GM12878 (cell line): Measurements from ENCODE around the gene KCNK17. TPM values are rescaled to one million over a fixed set of nuclear protein-coding genes. Genes with fewer than 3 reads are reported as not detected.

Experiments
- ATAC-seq: fragments of 200-7000 bp; cut with Tn5 transposase; 3 replicates; pipeline ENCODE4 v1.9.1; 2020; ENCODE audit warnings: mild to moderate bottlenecking, moderate library complexity
- BruUV-seq: library from RNA; stranded (reverse); fragments of 400-500 nt; replicated peaks from 2 replicates; lab custom pipeline; 2021; lab: Mats Ljungman, UMichigan
- CTCF ChIA-PET: fragments of 300-600 bp; sonication (Branson Sonifier 250); formaldehyde crosslinking; extraction: SDS; loops from one replicate; lab custom pipeline; 2021; ENCODE audit warnings: inconsistent platforms; lab: Yijun Ruan, JAX
- POLR2A ChIA-PET: fragments of 350-600 bp; formaldehyde crosslinking; extraction: SDS; loops from one replicate; lab custom pipeline; 2021; ENCODE audit warnings: inconsistent platforms; lab: Charles Lee
- RAD21 ChIA-PET: fragments of 300-600 bp; sonication (Branson Sonifier 250); formaldehyde crosslinking; loops from one replicate; lab custom pipeline; 2023; ENCODE audit warnings: antibody characterized with exemption; ENCODE audit not compliant: unreplicated experiment; lab: Charles Lee
- SMC1A ChIA-PET: fragments of 300-600 bp; sonication (Branson Sonifier 250); formaldehyde crosslinking; loops from one replicate; lab custom pipeline; 2023; ENCODE audit not compliant: unreplicated experiment, uncharacterized antibody; lab: Charles Lee
- DNase-seq: peaks from one replicate; pipeline ENCODE4 v3.0.0-alpha.2; 2011; ENCODE audit warnings: low read depth, low spot score
- FAIRE-seq: peaks from 3 replicates; lab custom pipeline; 2011; peaks lifted over from hg19 to GRCh38; lab: Jason Lieb, UNC
- H2AFZ ChIP-seq: 2 replicates; pipeline ENCODE4 v1.6.0; 2011; ENCODE audit warnings: low read depth, low read length, control low read depth; ENCODE audit not compliant: control insufficient read depth
- H3K27ac ChIP-seq: 2 replicates; pipeline ENCODE4 v1.5.1; 2011; ENCODE audit warnings: control low read depth; ENCODE audit not compliant: control insufficient read depth, insufficient read depth
- H3K27me3 ChIP-seq, 2 experiments: replicated peaks in 1 of 2; 2 replicates each; pipeline versions ENCODE4 v1.6.0 to v1.6.1; 2011; ENCODE audit warnings: low read length in 1 of 2; ENCODE audit not compliant: control insufficient read depth in 2 of 2, insufficient read depth in 2 of 2
- H3K36me3 ChIP-seq, 2 experiments: 2 replicates each; pipeline ENCODE4 v1.5.1; 2011; ENCODE audit warnings: low read length in 1 of 2; ENCODE audit not compliant: control insufficient read depth in 2 of 2, insufficient read depth in 2 of 2
- H3K4me1 ChIP-seq: 2 replicates; pipeline ENCODE4 v1.6.1; 2011; ENCODE audit warnings: mild to moderate bottlenecking, low read length, moderate library complexity, mixed read lengths; ENCODE audit not compliant: control insufficient read depth, insufficient read depth
- H3K4me2 ChIP-seq: 2 replicates; pipeline ENCODE4 v1.6.0; 2011; ENCODE audit warnings: control low read depth; ENCODE audit not compliant: control insufficient read depth, insufficient read depth
- H3K4me3 ChIP-seq: fragments of 200-600 bp; sonication (generic); 2 replicates; pipeline ENCODE4 v1.5.1; 2016
- H3K79me2 ChIP-seq: 2 replicates; pipeline ENCODE4 v1.6.0; 2011; ENCODE audit warnings: low read length; ENCODE audit not compliant: control insufficient read depth, insufficient read depth
- H3K9ac ChIP-seq: 2 replicates; pipeline ENCODE4 v1.8.0; 2011; ENCODE audit warnings: low read length, control low read depth, mixed read lengths; ENCODE audit not compliant: control insufficient read depth, insufficient read depth
- H3K9me3 ChIP-seq: replicated peaks from 3 replicates; pipeline ENCODE4 v1.5.1; 2011; ENCODE audit warnings: mild to moderate bottlenecking, low read length; ENCODE audit not compliant: control insufficient read depth, insufficient read depth
- H4K20me1 ChIP-seq: 2 replicates; pipeline ENCODE4 v1.6.0; 2011; ENCODE audit not compliant: control insufficient read depth, insufficient read depth
- ATF2 ChIP-seq: IDR thresholded peaks from 2 replicates; pipeline ENCODE4 v1.6.1; 2012; ENCODE audit warnings: low read length, inconsistent platforms
- ELK1 ChIP-seq: IDR thresholded peaks from 2 replicates; pipeline ENCODE4 v1.6.1; 2012; ENCODE audit warnings: low read depth, low read length, improper control_type of control experiment
- KAT2A ChIP-seq: conservative IDR thresholded peaks from 2 replicates; pipeline ENCODE4 v1.6.1; 2011; ENCODE audit warnings: low read depth, low read length; ENCODE audit not compliant: control insufficient read depth
- MAX ChIP-seq: IDR thresholded peaks from 2 replicates; pipeline ENCODE4 v1.6.1; 2012; ENCODE audit warnings: low read depth, low read length, improper control_type of control experiment
- NFXL1 ChIP-seq: fragments of 450-650 bp; IDR thresholded peaks from 2 replicates; pipeline ENCODE4 v1.6.1; 2017; ENCODE audit warnings: antibody characterized with exemption, mild to moderate bottlenecking, borderline replicate concordance
- NR2F1 ChIP-seq: fragments of 450-650 bp; conservative IDR thresholded peaks from 2 replicates; pipeline ENCODE4 v1.6.1; 2017; ENCODE audit warnings: mild to moderate bottlenecking
- RELB ChIP-seq: fragments of 450-650 bp; IDR thresholded peaks from 2 replicates; pipeline ENCODE4 v1.6.1; 2017; ENCODE audit warnings: low read depth, mild to moderate bottlenecking, moderate library complexity
- SIN3A ChIP-seq: IDR thresholded peaks from 2 replicates; pipeline ENCODE4 v1.6.1; 2012; ENCODE audit warnings: low read depth, low read length, improper control_type of control experiment
- TCF12 ChIP-seq: IDR thresholded peaks from 2 replicates; pipeline ENCODE4 v1.6.1; 2011; ENCODE audit warnings: low read depth, mild to moderate bottlenecking, low read length
- TCF7 ChIP-seq: IDR thresholded peaks from 2 replicates; pipeline ENCODE4 v1.6.1; 2014; ENCODE audit warnings: antibody characterized with exemption, borderline replicate concordance
- WRNIP1 ChIP-seq: IDR thresholded peaks from 2 replicates; pipeline ENCODE4 v1.6.1; 2011; ENCODE audit warnings: low read depth, low read length, improper control_type of control experiment, borderline replicate concordance
- ZBTB33 ChIP-seq: fragments of 450-650 bp; IDR thresholded peaks from 2 replicates; pipeline ENCODE4 v1.6.1; 2017; ENCODE audit warnings: mild to moderate bottlenecking
- ZBTB40 ChIP-seq: fragments of 450-650 bp; IDR thresholded peaks from 2 replicates; pipeline ENCODE4 v1.6.1; 2016; ENCODE audit warnings: mild to moderate bottlenecking, moderate library complexity, borderline replicate concordance
- ZNF207 ChIP-seq: fragments of 450-650 bp; IDR thresholded peaks from 2 replicates; pipeline ENCODE4 v1.6.1; 2014; ENCODE audit warnings: antibody characterized with exemption, mild to moderate bottlenecking, borderline replicate concordance
- ZNF24 ChIP-seq: fragments of 450-650 bp; IDR thresholded peaks from 2 replicates; pipeline ENCODE4 v1.6.1; 2017; ENCODE audit warnings: antibody characterized with exemption, mild to moderate bottlenecking
- WGBS: methylation state at CpG from one replicate; pipeline ENCODE4 v1.1.6; 2016; ENCODE audit warnings: low lambda C conversion rate; ENCODE audit not compliant: insufficient replicate concordance, insufficient coverage; ENCODE audit errors: missing lambda C conversion rate; 5-methylcytosine and 5-hydroxymethylcytosine counted together
- in situ Hi-C: fragments of 300-500 bp; cut with MboI; formaldehyde crosslinking; loops from 9 replicates; pipeline ENCODE4 v1.14.3; 2018; ENCODE audit warnings: mixed read lengths
- intact Hi-C: fragments of 100-400 bp; cut with micrococcal nuclease; formaldehyde crosslinking; loops from one replicate; pipeline ENCODE4 v1.14.2; 2022; ENCODE audit not compliant: unreplicated experiment
- polyA plus RNA-seq, 11 experiments: library from polyadenylated mRNA; depleted of rRNA in 4 of 11; unstranded in 6 of 11; stranded (reverse) in 5 of 11; fragments of >200 nt; fragmentation: Nextera tagmentation in 4 of 11; fragmentation: Illumina TruSeq in 1 of 11; extraction: Ambion mirVana in 4 of 11; extraction: Trizol in 1 of 11; gene quantifications; 1 replicate in 1 of 11; 2 replicates in 10 of 11; pipeline versions ENCODE4 v1.2.1 to v1.2.3, GENCODE V29; 2011 to 2016; ENCODE audit warnings: inconsistent platforms in 2 of 11, missing spikeins in 2 of 11, low read depth in 1 of 11
- total RNA-seq, 4 experiments: library from RNA; depleted of rRNA in 3 of 4; stranded (reverse); fragments of >200 nt in 3 of 4; fragmentation: Illumina TruSeq in 1 of 4; extraction: Trizol in 1 of 4; gene quantifications; 2 replicates each; pipeline versions ENCODE4 v1.2.1 to v1.2.3, GENCODE V29; 2013 to 2021

The KCNK17 gene
- total and polyA plus RNA-seq, 10 of the 15 experiments (the other 5 are each of a cell fraction or from before 2014, with no cell fraction given): not detected

- CTCF ChIA-PET: no interaction called here
- H4K20me1 ChIP-seq: no peaks in the 10 kb centered on the region
- H3K27me3 ChIP-seq: peaks cover 0 to 2% of the 10 kb centered on the region in 2 experiments; a peak in 2 of 4 replicates
- H3K4me2 ChIP-seq: no peak overlapping the region
- no peaks in the 10 kb centered on the region for H3K36me3 ChIP-seq
- 2% methylated on average over 2 of the region's 2 CpGs for WGBS
- no peaks in the 10 kb centered on the region for H3K9me3 ChIP-seq
- no peak overlapping the region for H3K27ac ChIP-seq
- RAD21 ChIA-PET: no interaction called here
- no peak overlapping the region for H3K9ac ChIP-seq
- ATAC-seq (no peak), DNase-seq (no peak), FAIRE-seq (no peak)
- H3K4me1 ChIP-seq: no peaks in the 10 kb centered on the region
- SMC1A ChIA-PET: no interaction called here
- no peak overlapping the region for H2AFZ ChIP-seq
- in situ Hi-C loops: no loop called here
- no peaks in the 10 kb centered on the region for H3K79me2 ChIP-seq
- H3K4me3 ChIP-seq: no peak overlapping the region
- no TSS peak for BruUV-seq
- intact Hi-C loops: no loop called here
- POLR2A ChIA-PET: no interaction called here
- TF ChIP-seq NFXL1 (no peak), RELB (no peak), TCF7 (no peak), ZBTB33 (no peak), ZNF24 (no peak), NR2F1 (no peak), KAT2A (no peak), ZBTB40 (no peak), WRNIP1 (no peak), MAX (no peak), SIN3A (no peak), ATF2 (no peak), TCF12 (no peak), ELK1 (no peak), ZNF207 (no peak)
These were observed 53.3 kb downstream of the KCNK17 start for GRCh38 chr6:39260953-39261352.
